Omental fat pad (tissue), 4 donors: ENCODE data around the gene FOXF2. TPM values are rescaled to one million over a fixed set of nuclear protein-coding genes. Genes with fewer than 3 reads are reported as not detected.
A peak's percentile ranks its signal among the peaks of the same experiment; 100 is the strongest.

Experiments
- ATAC-seq: fragments of 150-250 bp; one replicate; pipeline ENCODE4 v1.9.1; 2016; ENCODE audit warnings: mild to moderate bottlenecking, moderate library complexity; ENCODE audit not compliant: low FRiP score
- DNase-seq: peaks from one replicate; pipeline ENCODE4 v3.0.0-alpha.2; 2019; ENCODE audit warnings: low spot score
- CTCF ChIP-seq, 3 donors: fragments of 450-650 bp; IDR thresholded peaks; one replicate each; pipeline ENCODE4 v1.5.1; 2016 to 2017; ENCODE audit warnings: antibody characterized with exemption in 3 of 3, mild to moderate bottlenecking in 3 of 3, moderate library complexity in 2 of 3
- total RNA-seq, 4 donors: library from RNA; depleted of rRNA; stranded (reverse); fragments of >200 nt; gene quantifications; one replicate each; pipeline ENCODE4 v1.1.0, GENCODE V29; 2016

The FOXF2 gene
- total RNA-seq, 4 donors from 2014 or later = 0.65 to 1.1 (median 0.95) TPM

GRCh38 chr6:1387876-1388629, 1.3 kb upstream of the FOXF2 start:
- no peak for DNase-seq
- ATAC-seq = no peak
- no peak for TF ChIP-seq CTCF (IDR thresholded peaks at IDR 0.05)

GRCh38 chr6:1388630-1389368, 577 bp upstream of the FOXF2 start:
- TF ChIP-seq CTCF (IDR thresholded peaks at IDR 0.05) = no peak
- DNase-seq (no peak), ATAC-seq (no peak)

- ATAC-seq (peak; percentile 33), DNase-seq (no peak)
- no peak for TF ChIP-seq CTCF (IDR thresholded peaks at IDR 0.05)
Observed at GRCh38 chr6:1390133-1390945, 963 bp downstream of the FOXF2 start.

- no peak for TF ChIP-seq CTCF (IDR thresholded peaks at IDR 0.05)
- no peak for DNase-seq
- no peak for ATAC-seq
Observed at GRCh38 chr6:1390946-1391799, 1.8 kb downstream of the FOXF2 start.

GRCh38 chr6:1391800-1392309, 2.5 kb downstream of the FOXF2 start:
- DNase-seq (no peak), ATAC-seq (no peak)
- TF ChIP-seq CTCF (IDR thresholded peaks at IDR 0.05) = no peak
